Endothelial cell of umbilical vein (primary cell): Measurements from ENCODE around the gene TCEAL3. TPM values are rescaled to one million over a fixed set of nuclear protein-coding genes. Genes with fewer than 3 reads are reported as not detected.

Experiments used
- BruUV-seq: library from RNA; stranded (reverse); fragments of 400-500 nt; replicated peaks from 2 replicates; lab custom pipeline; 2021; lab: Mats Ljungman, UMichigan
- CTCF ChIA-PET: fragments of 300-600, 350-600 bp; sonication (Branson Sonifier 250); formaldehyde crosslinking; loops from one replicate; lab custom pipeline; 2021; ENCODE audit warnings: antibody characterized with exemption, inconsistent platforms; lab: Charles Lee
- POLR2A ChIA-PET: fragments of 300-600, 350-600 bp; sonication (Branson Sonifier 250); formaldehyde crosslinking; loops from one replicate; lab custom pipeline; 2021; ENCODE audit warnings: antibody characterized with exemption, inconsistent platforms; lab: Charles Lee
- DNase-seq: peaks from one replicate; pipeline ENCODE4 v3.0.0-alpha.2; 2011; ENCODE audit warnings: low read depth, low spot score
- FAIRE-seq: peaks from 2 replicates; lab custom pipeline; 2011; peaks lifted over from hg19 to GRCh38; lab: Jason Lieb, UNC
- H2AFZ ChIP-seq: 2 replicates; pipeline ENCODE4 v1.6.0; 2012; ENCODE audit warnings: low read depth, low read length, control low read depth, inconsistent platforms
- H3K27ac ChIP-seq: 2 replicates; pipeline ENCODE4 v1.5.1; 2011; ENCODE audit warnings: low read depth, mild to moderate bottlenecking, control low read depth, low read length, moderate library complexity; ENCODE audit not compliant: insufficient read depth
- H3K27me3 ChIP-seq, 2 experiments: 2 replicates each; pipeline versions ENCODE4 v1.6.0 to v1.6.1; 2011; ENCODE audit warnings: low read length in 2 of 2, mixed read lengths in 1 of 2; ENCODE audit not compliant: control insufficient read depth in 2 of 2, insufficient read depth in 2 of 2
- H3K36me3 ChIP-seq, 2 experiments: 2 replicates in 1 of 2; 3 replicates in 1 of 2; pipeline ENCODE4 v1.5.1; 2011; ENCODE audit warnings: low read length in 2 of 2, mild to moderate bottlenecking in 1 of 2, moderate library complexity in 1 of 2; ENCODE audit not compliant: control insufficient read depth in 2 of 2, insufficient read depth in 2 of 2; ENCODE audit errors: extremely low read depth in 1 of 2
- H3K4me1 ChIP-seq: 3 replicates; pipeline ENCODE4 v1.5.1; 2011; ENCODE audit warnings: mild to moderate bottlenecking, low read length; ENCODE audit not compliant: control insufficient read depth, insufficient read depth; ENCODE audit errors: extremely low read depth
- H3K4me2 ChIP-seq: 2 replicates; pipeline ENCODE4 v1.6.1; 2011; ENCODE audit warnings: low read length, control low read depth, mixed read lengths; ENCODE audit not compliant: insufficient read depth
- H3K4me3 ChIP-seq, 3 experiments: fragments of 200-600 bp in 1 of 3; sonication (generic), shearing (Covaris generic) in 1 of 3; replicated peaks in 1 of 3; 2 replicates each; pipeline ENCODE4 v1.5.1; 2011 to 2016; ENCODE audit warnings: control low read depth in 3 of 3, low read length in 3 of 3, mild to moderate bottlenecking in 2 of 3, inconsistent platforms in 1 of 3, low read depth in 1 of 3, moderate library complexity in 1 of 3; ENCODE audit not compliant: insufficient read depth in 1 of 3
- H3K79me2 ChIP-seq: 2 replicates; pipeline ENCODE4 v1.6.0; 2012; ENCODE audit warnings: low read length, inconsistent platforms; ENCODE audit not compliant: control insufficient read depth, insufficient read depth
- H3K9ac ChIP-seq: replicated peaks from 2 replicates; pipeline ENCODE3; 2011; ENCODE audit warnings: low read length, control low read depth; ENCODE audit not compliant: insufficient read depth; ENCODE audit errors: extremely low read depth
- H3K9me1 ChIP-seq: replicated peaks from 3 replicates; pipeline ENCODE4 v1.6.0; 2011; ENCODE audit warnings: mild to moderate bottlenecking, low read length; ENCODE audit not compliant: control insufficient read depth, insufficient read depth; ENCODE audit errors: extremely low read depth
- H3K9me3 ChIP-seq: replicated peaks from 2 replicates; pipeline ENCODE4 v1.5.1; 2012; ENCODE audit warnings: low read length, inconsistent platforms; ENCODE audit not compliant: control insufficient read depth, insufficient read depth
- H4K20me1 ChIP-seq: replicated peaks from 2 replicates; pipeline ENCODE3; 2011; ENCODE audit warnings: mild to moderate bottlenecking, low read length; ENCODE audit not compliant: control insufficient read depth, insufficient read depth; ENCODE audit errors: extremely low read depth
- CTCF ChIP-seq, 2 donors: IDR thresholded peaks; 1 replicate in 1 of 2; 2 replicates in 1 of 2; pipeline ENCODE4 v1.5.1; 2011; ENCODE audit warnings: low read length in 2 of 2, mild to moderate bottlenecking in 2 of 2, moderate library complexity in 2 of 2, control low read depth in 1 of 2, inconsistent platforms in 1 of 2, low read depth in 1 of 2; ENCODE audit not compliant: insufficient read depth in 1 of 2; ENCODE audit errors: extremely low read depth in 1 of 2
- EZH2 ChIP-seq: IDR thresholded peaks from 2 replicates; pipeline ENCODE4 v1.6.1; 2012; ENCODE audit warnings: borderline replicate concordance, low read depth, mild to moderate bottlenecking, moderate library complexity, low read length, inconsistent platforms; ENCODE audit not compliant: severe bottlenecking
- FOS ChIP-seq: IDR thresholded peaks from 2 replicates; pipeline ENCODE4 v1.6.1; 2011; ENCODE audit warnings: mild to moderate bottlenecking, low read length, moderate library complexity, borderline replicate concordance; ENCODE audit not compliant: insufficient read depth
- GATA2 ChIP-seq: IDR thresholded peaks from 2 replicates; pipeline ENCODE4 v1.7.0; 2011; ENCODE audit warnings: low read depth, mild to moderate bottlenecking, moderate library complexity, mixed read lengths, low read length; ENCODE audit not compliant: insufficient read length, insufficient read depth
- JUN ChIP-seq: IDR thresholded peaks from 2 replicates; pipeline ENCODE4 v1.6.1; 2011; ENCODE audit warnings: borderline replicate concordance, low read depth; ENCODE audit not compliant: insufficient read length, insufficient read depth
- MAX ChIP-seq: IDR thresholded peaks from 2 replicates; pipeline ENCODE4 v1.6.1; 2011; ENCODE audit not compliant: insufficient read depth, insufficient read length
- MYC ChIP-seq: IDR thresholded peaks from one replicate; pipeline ENCODE4 v1.6.1; 2011; ENCODE audit warnings: mild to moderate bottlenecking, low read depth, low read length
- POLR2A ChIP-seq: IDR thresholded peaks from 2 replicates; pipeline ENCODE4 v1.6.1; 2012; ENCODE audit warnings: low read depth, mild to moderate bottlenecking, control low read depth, low read length
- POLR2AphosphoS5 ChIP-seq: IDR thresholded peaks from 2 replicates; pipeline ENCODE4 v1.6.1; 2012; ENCODE audit warnings: low read depth, mild to moderate bottlenecking, control low read depth, low read length, moderate library complexity; ENCODE audit not compliant: insufficient read depth
- dilution Hi-C: fragments of 300-500 bp; cut with MboI; formaldehyde crosslinking; loops from one replicate; pipeline ENCODE4 v1.15.0; 2019; ENCODE audit warnings: low sequenced_read_pairs; ENCODE audit not compliant: extremely low pct_ligation_motif_present
- intact Hi-C: fragments of 100-400 bp; cut with micrococcal nuclease; formaldehyde crosslinking; loops from one replicate; pipeline ENCODE4 v1.10.0; 2022
- polyA plus RNA-seq, 4 experiments: library from polyadenylated mRNA; depleted of rRNA in 3 of 4; stranded (reverse) in 3 of 4; unstranded in 1 of 4; fragments of >200 nt; gene quantifications; 2 replicates each; pipeline versions ENCODE4 v1.2.1 to v1.2.3, GENCODE V29; 2011 to 2012; ENCODE audit warnings: missing spikeins in 1 of 4
- total RNA-seq: library from RNA; stranded (reverse); gene quantifications from 2 replicates; pipeline ENCODE4 v1.2.3, GENCODE V29; 2021

TCEAL3 gene
- total and polyA plus RNA-seq, 2 donors (not counting 3 experiments of a cell fraction or from before 2014, with no cell fraction given), result 8.9 to 23.7 TPM

- Histone ChIP-seq H3K9ac (no peak overlapping the region), H3K27me3 (no peaks in the 10 kb centered on the region), H3K9me3 (no peaks in the 10 kb centered on the region), H3K4me1 (no peaks in the 10 kb centered on the region), H3K27ac (no peak overlapping the region), H3K79me2 (no peaks in the 10 kb centered on the region), H3K4me2 (no peak overlapping the region), H3K36me3 (no peaks in the 10 kb centered on the region), H3K4me3 (no peak overlapping the region), H4K20me1 (no peaks in the 10 kb centered on the region), H3K9me1 (no peaks in the 10 kb centered on the region), H2AFZ (no peak overlapping the region)
- dilution Hi-C loops (no loop called here), intact Hi-C loops (no loop called here)
- no peak for DNase-seq
- FAIRE-seq, result no peak
- no peak for TF ChIP-seq FOS
- no peak for TF ChIP-seq JUN
- no peak for TF ChIP-seq MAX
- no peak for TF ChIP-seq POLR2A
- no peak for TF ChIP-seq EZH2
- no peak for TF ChIP-seq CTCF (IDR thresholded peaks at IDR 0.05; ENCODE audit: extremely low read depth in 1 of 2, insufficient read depth in 1 of 2, low read depth in 1 of 2, low read length in 2 of 2)
- TF ChIP-seq GATA2, result no peak
- TF ChIP-seq MYC, result no peak
- no peak for TF ChIP-seq POLR2AphosphoS5
- ChIA-PET POLR2A (no interaction called here), CTCF (interaction anchor here (1.2 kb wide), 1 partner anchor 10 kb away, joined by 3 read pairs; no protein-coding TSS in a partner anchor)
- BruUV-seq, result no TSS peak
Observed at GRCh38 chrX:103573202-103573601, 34.6 kb upstream of the TCEAL3 start.
